ENCODE data around the gene ANKRD2.
A peak's percentile ranks its signal among the peaks of the same experiment; 100 is the strongest.
"Not testable (repeated sequence)": the region's sequence is repeated elsewhere in the genome, so short reads cannot be mapped to it uniquely, and the experiment has no call there.

The ANKRD2 gene

DNA sequence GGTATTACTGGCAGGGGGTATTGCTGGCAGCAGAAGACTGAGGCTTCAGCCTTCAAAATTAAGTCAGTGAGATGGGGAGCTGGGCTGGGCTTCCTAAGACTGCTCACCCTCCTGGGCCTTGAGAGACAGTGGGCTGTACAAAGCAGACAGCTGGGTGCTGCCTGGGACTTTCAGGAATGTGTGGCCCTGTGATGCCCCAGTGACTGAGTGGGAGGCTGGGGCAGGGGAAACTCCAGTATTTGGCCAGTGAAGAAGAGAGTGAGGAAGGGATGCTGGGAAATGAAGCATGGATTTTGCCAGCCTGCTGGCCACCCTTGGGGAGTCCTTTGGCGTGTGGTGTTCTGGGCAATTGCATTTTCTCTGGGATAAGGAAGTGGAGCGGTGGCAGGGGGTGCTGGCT is 442 bp downstream of the ANKRD2 start:
- no peak for DNase-seq

DNA sequence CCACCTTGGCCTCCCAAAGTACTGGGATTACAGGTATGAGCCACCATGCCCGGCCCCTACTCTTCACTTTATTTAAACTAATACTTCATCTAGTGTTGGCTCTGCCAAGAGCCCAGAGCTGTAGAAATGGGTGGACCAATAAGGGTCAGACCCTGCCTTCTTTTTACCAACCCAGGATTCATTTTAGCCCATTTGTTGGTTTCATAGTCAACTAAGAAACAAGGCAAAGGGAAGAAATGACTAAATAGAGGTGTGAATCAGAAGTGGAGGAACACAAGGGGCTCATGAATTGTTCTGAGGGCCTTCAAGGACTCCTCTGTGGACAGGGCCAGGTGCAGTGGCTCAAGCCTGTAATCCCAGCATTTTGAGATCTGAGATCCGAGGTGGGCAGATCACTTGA is 1.1 kb downstream of the ANKRD2 start:
- DNase-seq, result no peak

DNA sequence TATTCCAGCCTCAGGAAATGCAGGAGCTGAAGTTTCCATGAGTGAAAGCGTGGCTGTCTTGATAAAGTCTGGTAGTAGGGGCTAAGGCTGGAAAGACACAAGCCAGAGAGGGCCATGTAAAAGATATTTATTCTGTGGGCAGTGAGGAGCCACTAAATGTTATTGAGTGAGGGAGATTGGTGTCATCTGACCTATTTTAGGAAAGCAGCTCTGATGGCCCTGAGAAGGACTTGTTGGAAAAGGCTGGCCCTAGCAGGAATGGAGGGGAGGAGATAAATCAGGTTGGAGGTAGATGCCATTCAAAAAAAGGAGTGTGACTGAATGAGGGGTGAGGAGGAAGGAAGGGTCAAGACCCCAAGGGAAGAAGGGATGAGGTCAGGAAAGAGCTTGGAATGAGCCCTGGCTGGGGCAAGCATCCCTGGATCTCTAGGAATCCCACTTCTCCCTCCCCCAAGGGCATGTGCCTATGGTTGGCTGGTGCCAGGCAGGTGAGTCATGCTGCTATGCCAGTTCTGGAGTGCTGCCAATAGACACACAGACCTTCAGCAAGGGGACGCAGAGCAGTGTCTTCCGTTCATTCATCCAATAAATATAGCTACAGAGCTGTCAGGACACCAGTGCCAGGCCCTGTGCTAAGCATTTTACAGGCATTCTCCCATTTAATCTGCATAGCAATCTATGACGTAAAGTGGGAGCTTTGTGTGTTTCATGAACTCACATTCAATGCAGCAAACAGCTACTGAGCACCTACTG is 2.0 kb downstream of the ANKRD2 start:
- DNase-seq, result no peak

- no peak for DNase-seq
These were observed 2.6 kb downstream of the ANKRD2 start for GRCh38 chr10:97575127-97575668.

GRCh38 chr10:97576487-97576886 is 3.9 kb downstream of the ANKRD2 start:
- not testable (repeated sequence) for DNase-seq

DNA sequence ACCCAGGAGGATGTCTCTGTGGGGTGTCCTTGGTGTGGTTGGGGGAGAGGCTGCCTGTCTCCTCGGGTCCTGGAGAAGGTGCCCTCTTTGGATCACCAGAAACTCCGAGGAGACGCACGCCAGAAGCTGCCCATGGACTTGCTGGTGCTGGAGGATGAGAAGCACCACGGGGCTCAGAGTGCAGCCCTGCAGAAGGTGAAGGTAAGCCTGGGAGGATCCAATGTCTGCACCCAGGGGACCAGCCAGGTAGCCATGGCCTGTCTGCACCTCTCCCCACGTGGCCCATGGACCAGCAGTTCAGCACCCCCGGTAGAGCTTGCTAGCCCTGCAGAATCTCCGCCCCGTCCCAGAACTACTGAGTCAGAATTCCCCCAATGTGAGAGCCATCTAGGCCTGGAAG is 5.1 kb downstream of the ANKRD2 start:
- no peak for DNase-seq

DNA sequence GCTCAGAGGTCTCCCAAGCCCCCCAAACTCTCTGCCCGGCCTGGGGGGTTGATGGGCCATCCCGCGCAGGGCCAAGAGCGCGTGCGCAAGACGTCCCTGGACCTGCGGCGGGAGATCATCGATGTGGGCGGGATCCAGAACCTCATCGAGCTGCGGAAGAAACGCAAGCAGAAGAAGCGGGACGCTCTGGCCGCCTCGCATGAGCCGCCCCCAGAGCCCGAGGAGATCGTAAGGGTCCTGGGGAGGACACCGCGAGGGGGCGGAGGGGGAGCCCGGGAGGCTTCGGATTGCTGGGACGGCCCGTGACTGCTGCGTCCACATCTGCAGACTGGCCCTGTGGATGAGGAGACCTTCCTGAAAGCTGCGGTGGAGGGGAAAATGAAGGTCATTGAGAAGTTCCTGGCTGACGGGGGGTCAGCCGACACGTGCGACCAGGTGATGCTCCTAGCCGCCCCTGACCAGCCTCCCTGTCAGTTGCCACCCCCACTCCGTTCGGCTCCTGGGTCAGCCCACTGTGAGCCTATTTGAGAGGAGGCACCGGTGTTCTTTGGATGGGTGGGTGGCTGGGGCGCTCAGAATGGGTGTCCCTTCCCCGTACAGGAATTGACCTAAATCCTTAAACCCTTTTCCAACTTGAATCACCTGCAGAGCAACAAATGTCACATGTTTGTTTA is 5.7 kb downstream of the ANKRD2 start:
- DNase-seq, result no peak

DNA sequence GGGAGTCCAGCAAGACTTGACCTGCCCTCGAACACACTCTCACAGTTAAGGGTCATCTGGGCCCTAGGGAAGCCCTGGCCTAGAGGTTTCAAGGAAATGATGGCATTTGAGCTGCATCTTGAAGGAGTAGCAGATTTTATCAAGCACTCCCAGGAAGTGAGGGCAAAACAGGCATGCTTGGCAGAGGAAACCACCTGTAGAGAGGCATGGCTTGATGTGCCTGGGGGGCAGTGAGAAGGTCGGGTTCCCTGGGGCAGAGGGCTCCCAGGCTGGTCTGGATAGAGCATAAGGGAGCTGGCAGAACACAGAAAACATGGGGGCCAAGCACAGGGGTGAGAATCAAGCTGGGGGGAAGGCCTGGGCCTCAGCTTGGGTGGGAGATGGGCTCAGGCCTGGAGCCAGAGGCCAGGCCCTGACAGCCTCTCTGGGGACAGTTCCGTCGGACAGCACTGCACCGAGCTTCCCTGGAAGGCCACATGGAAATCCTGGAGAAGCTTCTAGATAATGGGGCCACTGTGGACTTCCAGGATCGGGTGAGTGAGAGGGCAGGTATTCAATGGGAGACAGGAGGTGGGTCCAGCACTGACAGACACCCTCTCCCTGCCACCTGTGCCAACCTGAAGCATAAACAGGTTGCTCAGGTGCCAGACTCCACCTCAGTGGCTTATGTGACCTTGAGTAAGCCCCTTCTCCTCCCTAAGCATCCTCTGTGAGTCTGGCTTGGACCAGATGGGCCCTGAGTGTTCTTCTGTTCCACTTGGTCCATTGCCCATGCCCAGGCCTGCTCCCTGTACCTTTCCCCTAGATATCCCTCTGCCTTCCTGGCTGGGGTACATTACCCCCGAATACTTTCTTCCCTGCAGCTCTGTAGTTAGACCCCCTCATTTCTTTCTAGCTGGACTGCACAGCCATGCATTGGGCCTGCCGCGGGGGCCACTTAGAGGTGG is 8.1 kb downstream of the ANKRD2 start:
- DNase-seq, result no peak

DNA sequence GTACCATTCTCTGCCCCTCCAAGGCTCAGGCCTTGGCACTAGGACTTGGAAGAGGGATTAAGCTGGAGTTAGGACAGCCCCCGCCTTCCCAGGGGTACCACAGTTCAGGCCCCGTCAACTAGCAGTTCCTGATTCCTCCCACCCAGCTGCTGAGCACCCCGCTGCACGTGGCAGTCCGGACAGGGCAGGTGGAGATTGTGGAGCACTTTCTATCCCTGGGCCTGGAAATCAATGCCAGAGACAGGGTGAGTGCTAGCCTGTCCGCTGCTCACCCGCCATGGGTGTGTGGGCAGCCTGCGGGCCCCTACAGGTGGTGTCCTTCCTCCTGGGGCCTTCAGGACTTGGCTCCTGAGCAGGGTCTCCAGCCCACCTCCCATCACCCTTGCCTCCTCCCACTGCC is 9.6 kb downstream of the ANKRD2 start:
- no peak for DNase-seq

GRCh38 chr10:97583476-97583875 is 10.9 kb downstream of the ANKRD2 start:
- no peak for DNase-seq

- DNase-seq, result peak; percentile 61
These were observed 11.7 kb downstream of the ANKRD2 start, which contains the start of gene HOGA1 for GRCh38 chr10:97584060-97584797. TSS of gene HOGA1 (plus strand) at chr10:97584389. CDS start at chr10:97584704, 315 bp downstream.

- no peak for DNase-seq
These were observed 12.3 kb downstream of the ANKRD2 start for GRCh38 chr10:97584798-97585438.

DNA sequence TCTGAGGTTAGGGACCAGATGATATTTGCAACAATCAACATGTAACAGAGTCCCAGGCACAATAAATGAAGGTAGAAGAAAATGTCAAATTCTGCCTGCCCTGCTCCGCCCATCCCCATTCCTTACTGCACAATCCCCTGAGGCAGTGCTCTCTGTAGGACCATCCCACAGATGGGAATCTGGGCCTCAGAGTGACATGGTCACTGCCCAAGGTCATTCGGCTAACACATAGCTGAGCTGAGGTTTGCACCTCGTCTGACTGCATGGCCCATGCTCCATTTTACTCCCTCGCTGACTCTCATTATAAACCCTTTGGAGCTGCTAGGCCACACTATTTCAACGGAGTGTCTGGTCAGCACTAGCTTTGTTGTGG is 12.8 kb downstream of the ANKRD2 start:
- no peak for DNase-seq

GRCh38 chr10:97587183-97587582 is 14.6 kb downstream of the ANKRD2 start:
- DNase-seq, result no peak

- no peak for DNase-seq
These were observed 16.9 kb downstream of the ANKRD2 start, which contains the start of gene C10orf62 for GRCh38 chr10:97589479-97589878. TSS of gene C10orf62 (plus strand) at chr10:97589721. CDS start at chr10:97589898, 177 bp downstream.

GRCh38 chr10:97590082-97590747 is 17.6 kb downstream of the ANKRD2 start:
- DNase-seq, result no peak

DNA sequence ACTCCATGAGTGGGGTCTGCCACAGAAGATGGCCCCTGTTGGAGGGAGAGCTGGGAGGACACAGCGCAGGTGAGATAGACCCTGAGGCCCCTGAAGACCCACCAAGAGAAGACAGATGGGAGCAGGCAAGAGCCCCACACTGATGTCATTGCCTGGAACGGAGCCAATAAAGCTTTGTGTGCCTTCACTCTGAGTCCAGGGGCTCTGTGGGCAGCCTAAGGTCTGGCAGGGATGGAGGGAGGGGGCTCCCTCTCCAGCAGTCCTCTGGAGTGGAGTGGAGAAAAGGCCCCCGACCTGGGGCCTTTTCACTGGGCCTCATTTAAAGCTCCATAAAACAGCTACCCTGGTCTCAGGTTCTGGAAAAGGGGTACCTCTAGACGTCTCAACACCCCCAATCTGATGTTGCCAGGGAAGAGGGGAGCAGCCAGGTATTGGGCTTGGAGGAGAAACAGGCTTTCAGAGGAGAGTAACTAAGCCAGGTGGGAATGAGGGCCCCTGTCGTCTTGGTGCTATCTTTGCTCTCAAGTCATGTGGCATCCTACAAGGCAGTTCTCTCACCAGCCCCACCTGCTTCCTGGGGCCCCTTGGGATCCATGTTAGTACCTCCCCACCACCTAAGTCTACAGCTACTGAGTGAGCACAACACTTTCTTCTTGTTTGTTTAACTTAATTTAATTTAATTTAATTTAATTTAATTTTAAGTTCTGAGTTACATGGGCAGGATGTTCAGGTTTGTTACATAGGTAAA is 18.3 kb downstream of the ANKRD2 start:
- DNase-seq, result peak; percentile 64

- no peak for DNase-seq
These were observed 20.8 kb downstream of the ANKRD2 start for GRCh38 chr10:97593421-97593820.

DNA sequence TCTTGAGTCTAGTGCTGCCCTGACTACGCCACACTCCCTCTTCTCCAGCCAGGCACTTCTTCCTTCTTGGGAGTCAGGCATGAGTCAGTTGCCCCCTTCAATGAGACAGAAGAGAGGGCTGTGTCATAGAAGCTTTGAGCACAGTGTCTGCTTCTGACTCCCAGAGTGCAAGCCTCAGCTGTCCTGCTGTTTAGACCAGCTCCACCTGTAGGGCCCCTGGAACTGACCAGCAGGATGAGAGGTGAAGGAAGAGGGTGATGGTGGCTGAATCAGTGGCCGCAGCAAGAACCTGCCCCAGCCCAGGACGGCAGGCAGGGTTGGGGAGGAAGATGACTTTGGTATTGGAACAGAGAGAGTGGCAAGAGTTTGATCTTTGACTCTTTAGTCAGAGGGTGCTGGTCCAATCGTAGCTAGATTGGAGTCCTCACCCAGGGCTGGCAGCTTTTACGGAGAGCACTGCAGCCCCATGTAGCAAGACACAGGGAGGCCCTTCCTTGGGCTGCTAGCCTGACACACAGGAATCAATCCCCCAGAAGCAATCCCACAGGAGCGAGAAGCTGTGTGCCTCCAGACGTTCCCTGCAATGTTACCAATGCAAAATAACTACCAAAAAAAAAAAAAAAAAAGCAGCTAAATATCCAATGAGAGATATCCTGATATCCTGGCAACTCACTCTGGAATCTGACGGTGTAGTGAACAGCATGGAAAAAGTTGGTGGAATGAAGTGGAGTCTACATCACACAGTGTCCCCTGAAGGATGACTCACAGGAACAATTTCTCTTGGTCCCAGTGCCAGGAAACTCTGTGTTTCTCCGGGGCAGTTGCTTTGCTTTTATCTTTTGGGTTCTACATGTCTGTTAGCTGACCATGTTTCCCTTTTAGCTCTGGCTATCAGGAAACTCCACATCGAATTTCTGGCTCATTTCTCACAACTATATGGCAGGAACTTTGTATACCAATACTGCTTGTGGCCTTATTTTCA is 23.8 kb downstream of the ANKRD2 start:
- no peak for DNase-seq
